Suprapubic skin (tissue), 4 donors: ENCODE measurements around the gene AP3D1. TPM values are rescaled to one million over a fixed set of nuclear protein-coding genes. Genes with fewer than 3 reads are reported as not detected.
"Not testable (repeated sequence)": the region's sequence is repeated elsewhere in the genome, so short reads cannot be mapped to it uniquely, and the experiment has no call there.

Source experiments
- DNase-seq, 2 donors: peaks; one replicate each; pipeline ENCODE4 v3.0.0-alpha.2; 2019; ENCODE audit warnings: low spot score in 2 of 2
- H3K27ac ChIP-seq: fragments of 200-600 bp; sonication (generic); one replicate; pipeline ENCODE4 v1.5.1; 2019
- H3K27me3 ChIP-seq: fragments of 200-600 bp; sonication (generic); one replicate; pipeline ENCODE4 v1.5.1; 2019
- H3K36me3 ChIP-seq: fragments of 200-600 bp; sonication (generic); one replicate; pipeline ENCODE4 v1.5.1; 2019
- H3K4me1 ChIP-seq: fragments of 200-600 bp; sonication (generic); one replicate; pipeline ENCODE4 v1.5.1; 2019
- H3K4me3 ChIP-seq: fragments of 200-600 bp; sonication (generic); one replicate; pipeline ENCODE4 v1.5.1; 2019; ENCODE audit warnings: mild to moderate bottlenecking
- H3K9me3 ChIP-seq: fragments of 200-600 bp; sonication (generic); one replicate; pipeline ENCODE4 v1.5.1; 2019
- CTCF ChIP-seq, 2 donors: fragments of 200-600 bp in 1 of 2; fragments of 450-650 bp in 1 of 2; sonication (generic) in 1 of 2; IDR thresholded peaks; one replicate each; pipeline ENCODE4 v1.5.1; 2016 to 2019; ENCODE audit warnings: antibody characterized with exemption in 2 of 2, mild to moderate bottlenecking in 1 of 2, moderate library complexity in 1 of 2
- EP300 ChIP-seq: sonication (generic); formaldehyde crosslinking; IDR thresholded peaks from one replicate; pipeline ENCODE4 v1.6.1; 2017; ENCODE audit warnings: antibody characterized with exemption
- POLR2A ChIP-seq, 2 donors: fragments of 450-650 bp; IDR thresholded peaks; one replicate each; pipeline ENCODE4 v1.6.1; 2017; ENCODE audit warnings: antibody characterized with exemption in 2 of 2, mild to moderate bottlenecking in 2 of 2, moderate library complexity in 2 of 2
- POLR2AphosphoS5 ChIP-seq, 3 donors: sonication (generic); formaldehyde crosslinking; IDR thresholded peaks; one replicate each; pipeline ENCODE4 v1.6.1; 2017; ENCODE audit warnings: antibody characterized with exemption in 3 of 3
- WGBS: methylation state at CpG from one replicate; pipeline ENCODE4 v1.1.5; 2018; 5-methylcytosine and 5-hydroxymethylcytosine counted together
- total RNA-seq, 4 donors: library from RNA; depleted of rRNA; stranded (reverse); fragments of >200 nt; gene quantifications; one replicate each; pipeline ENCODE4 v1.1.0, GENCODE V29; 2016

The AP3D1 gene
- total RNA-seq, 4 donors from 2014 or later: 65.4 to 99.4 (median 85.4) TPM

- no peak for TF ChIP-seq EP300
- TF ChIP-seq CTCF (IDR thresholded peaks at IDR 0.05): no peak
- no peak for TF ChIP-seq POLR2AphosphoS5 (IDR thresholded peaks at IDR 0.05)
- no peak for TF ChIP-seq POLR2A (IDR thresholded peaks at IDR 0.05)
- no peak for DNase-seq
- no peaks in the 10 kb centered on the region for H3K9me3 ChIP-seq
- no peak overlapping the region for H3K27ac ChIP-seq
- WGBS: 97% methylated on average over 6 of the region's 11 CpGs
- H3K4me1 ChIP-seq: no peaks in the 10 kb centered on the region
- peaks cover 81% of the 10 kb centered on the region for H3K36me3 ChIP-seq
- H3K27me3 ChIP-seq: no peaks in the 10 kb centered on the region
- no peak overlapping the region for H3K4me3 ChIP-seq
These were observed 21.9 kb downstream of the AP3D1 start for GRCh38 chr19:2129486-2129885.

- Histone ChIP-seq H3K36me3 (peaks cover 84% of the 10 kb centered on the region), H3K27ac (no peak overlapping the region), H3K4me1 (no peaks in the 10 kb centered on the region), H3K4me3 (no peak overlapping the region), H3K9me3 (no peaks in the 10 kb centered on the region), H3K27me3 (no peaks in the 10 kb centered on the region)
- no peak for DNase-seq
- TF ChIP-seq POLR2A (IDR thresholded peaks at IDR 0.05) (no peak), POLR2AphosphoS5 (IDR thresholded peaks at IDR 0.05) (no peak), EP300 (no peak), CTCF (IDR thresholded peaks at IDR 0.05) (no peak)
- 96% methylated on average over 9 of the region's 21 CpGs for WGBS
These were observed 22.3 kb downstream of the AP3D1 start for GRCh38 chr19:2129022-2129421.

GRCh38 chr19:2128252-2128651, 23.1 kb downstream of the AP3D1 start:
- H3K27ac ChIP-seq, H3K9me3 ChIP-seq, H3K4me1 ChIP-seq, DNase-seq, H3K27me3 ChIP-seq, H3K4me3 ChIP-seq: not testable (repeated sequence)
- H3K36me3 ChIP-seq: peaks cover 84% of the 10 kb centered on the region
- WGBS: 82% methylated on average over 13 of the region's 34 CpGs

- 80% methylated on average over 8 of the region's 19 CpGs for WGBS
- Histone ChIP-seq H3K27me3 (no peaks in the 10 kb centered on the region), H3K36me3 (peaks cover 84% of the 10 kb centered on the region), H3K4me3 (no peak overlapping the region), H3K9me3 (no peaks in the 10 kb centered on the region), H3K27ac (no peak overlapping the region), H3K4me1 (no peaks in the 10 kb centered on the region)
- TF ChIP-seq EP300 (no peak), POLR2A (IDR thresholded peaks at IDR 0.05) (no peak), POLR2AphosphoS5 (IDR thresholded peaks at IDR 0.05) (no peak), CTCF (IDR thresholded peaks at IDR 0.05) (no peak)
- no peak for DNase-seq
These were observed 23.6 kb downstream of the AP3D1 start for GRCh38 chr19:2127758-2128157.

- Histone ChIP-seq H3K27ac (no peak overlapping the region), H3K9me3 (no peaks in the 10 kb centered on the region), H3K27me3 (no peaks in the 10 kb centered on the region), H3K36me3 (peaks cover 86% of the 10 kb centered on the region), H3K4me1 (no peaks in the 10 kb centered on the region), H3K4me3 (no peak overlapping the region)
- 91% methylated on average over 14 of the region's 24 CpGs for WGBS
- TF ChIP-seq POLR2AphosphoS5 (IDR thresholded peaks at IDR 0.05) (no peak), POLR2A (IDR thresholded peaks at IDR 0.05) (no peak), CTCF (IDR thresholded peaks at IDR 0.05) (no peak), EP300 (no peak)
- no peak for DNase-seq
These were observed 24.4 kb downstream of the AP3D1 start for GRCh38 chr19:2126879-2127518.
